ENCODE data around the gene EEF1B2.
"Not testable (repeated sequence)": the region's sequence is repeated elsewhere in the genome, so short reads cannot be mapped to it uniquely, and the experiment has no call there.

EEF1B2 gene

GRCh38 chr2:206164261-206164862 is 4.7 kb downstream of the EEF1B2 start:
- DNase-seq: no peak

GRCh38 chr2:206168230-206168629 is 8.5 kb downstream of the EEF1B2 start:
- not testable (repeated sequence) for DNase-seq

- DNase-seq: not testable (repeated sequence)
Observed at GRCh38 chr2:206171624-206172397, 12.1 kb downstream of the EEF1B2 start.

- DNase-seq: no peak
Observed at GRCh38 chr2:206173147-206173546, 13.5 kb downstream of the EEF1B2 start.

- DNase-seq: no peak
Observed at GRCh38 chr2:206176121-206176520, 16.4 kb downstream of the EEF1B2 start.

GRCh38 chr2:206176901-206177300 is 17.2 kb downstream of the EEF1B2 start:
- no peak for DNase-seq

GRCh38 chr2:206181526-206181925 is 21.8 kb downstream of the EEF1B2 start:
- not testable (repeated sequence) for DNase-seq

GRCh38 chr2:206189691-206190090 is 30.0 kb downstream of the EEF1B2 start:
- no peak for DNase-seq

GRCh38 chr2:206190111-206190510 is 30.4 kb downstream of the EEF1B2 start:
- DNase-seq: no peak

- DNase-seq: no peak
Observed at GRCh38 chr2:206190689-206191088, 31.0 kb downstream of the EEF1B2 start.

GRCh38 chr2:206192157-206192556 is 32.5 kb downstream of the EEF1B2 start:
- no peak for DNase-seq

- no peak for DNase-seq
Observed at GRCh38 chr2:206193671-206194357, 34.1 kb downstream of the EEF1B2 start.

GRCh38 chr2:206198677-206199076 is 39.0 kb downstream of the EEF1B2 start:
- DNase-seq: no peak

- DNase-seq: no peak
Observed at GRCh38 chr2:206201075-206201848, 41.6 kb downstream of the EEF1B2 start.

- no peak for DNase-seq
Observed at GRCh38 chr2:206202446-206202845, 42.8 kb downstream of the EEF1B2 start.

- no peak for DNase-seq
Observed at GRCh38 chr2:206203331-206203730, 43.6 kb downstream of the EEF1B2 start.

GRCh38 chr2:206204710-206205109 is 45.0 kb downstream of the EEF1B2 start:
- DNase-seq: peak in 1 of 5 experiments; percentile 16

- peak in 1 of 5 experiments; percentile 8 for DNase-seq
Observed at GRCh38 chr2:206207316-206207715, 47.6 kb downstream of the EEF1B2 start.

GRCh38 chr2:206208900-206209299 is 49.2 kb downstream of the EEF1B2 start:
- DNase-seq: no peak

GRCh38 chr2:206211657-206212255 is 52.1 kb downstream of the EEF1B2 start:
- DNase-seq: no peak

Data from T-helper 2 cell (primary cell).